Caco-2 (cell line): Measurements from ENCODE around the gene TOR4A. TPM values are rescaled to one million over a fixed set of nuclear protein-coding genes. Genes with fewer than 3 reads are reported as not detected.

Source experiments
- BruUV-seq: library from RNA; stranded (reverse); fragments of 400-500 nt; replicated peaks from 2 replicates; lab custom pipeline; 2021; lab: Mats Ljungman, UMichigan
- CTCF ChIA-PET: fragments of 300-600 bp; sonication (Branson Sonifier 250); formaldehyde crosslinking; loops from one replicate; lab custom pipeline; 2022; ENCODE audit warnings: antibody characterized with exemption; lab: Charles Lee
- POLR2A ChIA-PET: fragments of 300-600 bp; sonication (Branson Sonifier 250); formaldehyde crosslinking; loops from one replicate; lab custom pipeline; 2022; ENCODE audit warnings: antibody characterized with exemption; lab: Charles Lee
- DNase-seq, 2 experiments: peaks; one replicate each; pipeline versions ENCODE4 v3.0.0 to v3.0.0-alpha.2; 2020 to 2022
- H3K27me3 ChIP-seq: replicated peaks from 2 replicates; pipeline ENCODE4 v1.6.0; 2011; ENCODE audit warnings: low read length; ENCODE audit not compliant: control insufficient read depth, insufficient read depth
- H3K36me3 ChIP-seq: 2 replicates; pipeline ENCODE4 v1.5.1; 2011; ENCODE audit warnings: low read length; ENCODE audit not compliant: control insufficient read depth, insufficient read depth
- H3K4me1 ChIP-seq: fragments of 250-450 bp; sonication (Bioruptor Pico); 2 replicates; pipeline ENCODE4 v1.5.1; 2020; ENCODE audit warnings: mild to moderate bottlenecking
- H3K4me3 ChIP-seq: 2 replicates; pipeline ENCODE4 v1.5.1; 2011; ENCODE audit warnings: low read depth, mild to moderate bottlenecking, control low read depth, low read length
- H3K9me3 ChIP-seq: fragments of 250-450 bp; sonication (Bioruptor Pico); 2 replicates; pipeline ENCODE4 v1.5.1; 2020; ENCODE audit warnings: mild to moderate bottlenecking, moderate library complexity
- H3K27ac Mint-ChIP-seq: one replicate; pipeline ENCODE4 v1.8.0; 2022; ENCODE audit warnings: mixed read lengths; ENCODE audit not compliant: unreplicated experiment
- H3K27me3 Mint-ChIP-seq: one replicate; pipeline ENCODE4 v1.8.0; 2022; ENCODE audit warnings: mixed read lengths; ENCODE audit not compliant: insufficient read depth, unreplicated experiment
- H3K36me3 Mint-ChIP-seq: one replicate; pipeline ENCODE4 v1.8.0; 2022; ENCODE audit warnings: mild to moderate bottlenecking, mixed read lengths; ENCODE audit not compliant: insufficient read depth, unreplicated experiment
- H3K4me1 Mint-ChIP-seq: one replicate; pipeline ENCODE4 v1.8.0; 2022; ENCODE audit warnings: low read depth, mixed read lengths; ENCODE audit not compliant: unreplicated experiment
- H3K4me3 Mint-ChIP-seq: one replicate; pipeline ENCODE4 v1.8.0; 2022; ENCODE audit warnings: mild to moderate bottlenecking, moderate library complexity, mixed read lengths; ENCODE audit not compliant: unreplicated experiment
- H3K9me3 Mint-ChIP-seq: one replicate; pipeline ENCODE4 v1.8.0; 2022; ENCODE audit warnings: mixed read lengths; ENCODE audit not compliant: unreplicated experiment
- CTCF ChIP-seq, 2 experiments: fragments of 200-600 bp in 1 of 2; IDR thresholded peaks; 1 replicate in 1 of 2; 2 replicates in 1 of 2; pipeline versions ENCODE4 v1.5.1 to v1.8.0; 2011 to 2022; ENCODE audit warnings: antibody characterized with exemption in 1 of 2, control low read depth in 1 of 2, inconsistent platforms in 1 of 2, low read depth in 1 of 2, low read length in 1 of 2, mild to moderate bottlenecking in 1 of 2, moderate library complexity in 1 of 2; ENCODE audit not compliant: insufficient read depth in 1 of 2, severe bottlenecking in 1 of 2, unreplicated experiment in 1 of 2
- intact Hi-C: fragments of 100-400 bp; cut with micrococcal nuclease; formaldehyde crosslinking; loops from one replicate; pipeline ENCODE4 v1.10.0; 2022; ENCODE audit not compliant: unreplicated experiment
- total RNA-seq: library from RNA; stranded (reverse); gene quantifications from 2 replicates; pipeline ENCODE4 v1.2.3, GENCODE V29; 2022

Gene TOR4A
- total RNA-seq, 1 experiment from 2014 or later, result 1.8 TPM

- H3K27me3 ChIP-seq, result no peaks in the 10 kb centered on the region
- DNase-seq, result peak in 1 of 2 experiments; percentile 76
- CTCF ChIA-PET, result interaction anchor here (1.2 to 3.3 kb wide), 3 partner anchors 19 to 167 kb away, joined by 4 to 24 read pairs (median 5); partner anchors contain the start of genes EXD3 and NOXA1
- POLR2A ChIA-PET, result interaction anchor here (1.0 to 4.4 kb wide), 4 partner anchors 15 to 167 kb away, joined by 3 to 39 read pairs (median 8); partner anchors contain the start of genes EXD3, NOXA1 and TUBB4B
- no peak for TF ChIP-seq CTCF (IDR thresholded peaks at IDR 0.05; ENCODE audit: insufficient read depth in 1 of 2, low read depth in 1 of 2, low read length in 1 of 2, severe bottlenecking in 1 of 2, unreplicated experiment in 1 of 2)
- H3K36me3 ChIP-seq, result peaks cover 2% of the 10 kb centered on the region
- Mint-ChIP-seq H3K9me3 (no peaks in the 10 kb centered on the region), H3K4me3 (peak overlapping the region; percentile 93), H3K27me3 (no peaks in the 10 kb centered on the region), H3K27ac (no peak overlapping the region), H3K36me3 (peaks cover 50% of the 10 kb centered on the region), H3K4me1 (peaks cover 7% of the 10 kb centered on the region)
- no TSS peak for BruUV-seq
- H3K4me3 ChIP-seq, result peak overlapping the region; percentile 78
- intact Hi-C loops, result loop anchor here (1.0 kb wide), 1 partner anchor 14 kb away; the partner anchor contains the start of gene TUBB4B
- H3K9me3 ChIP-seq, result no peaks in the 10 kb centered on the region
- H3K4me1 ChIP-seq, result peaks cover 23% of the 10 kb centered on the region
Measured at GRCh38 chr9:137255448-137256114, 21.9 kb upstream of the TOR4A start.

GRCh38 chr9:137256362-137256761 is 21.2 kb upstream of the TOR4A start:
- Mint-ChIP-seq H3K27ac (no peak overlapping the region), H3K4me3 (peak overlapping the region; percentile 93), H3K4me1 (peaks cover 7% of the 10 kb centered on the region), H3K9me3 (no peaks in the 10 kb centered on the region), H3K27me3 (no peaks in the 10 kb centered on the region), H3K36me3 (peaks cover 50% of the 10 kb centered on the region)
- ChIA-PET CTCF (interaction anchor here (1.2 kb wide), 1 partner anchor 20 kb away, joined by 4 read pairs; no protein-coding TSS in a partner anchor), POLR2A (interaction anchor here (4.4 kb wide), 1 partner anchor 16 kb away, joined by 39 read pairs; the partner anchor contains the start of gene TUBB4B)
- no peak for TF ChIP-seq CTCF (IDR thresholded peaks at IDR 0.05; ENCODE audit: insufficient read depth in 1 of 2, low read depth in 1 of 2, low read length in 1 of 2, severe bottlenecking in 1 of 2, unreplicated experiment in 1 of 2)
- no peaks in the 10 kb centered on the region for H3K27me3 ChIP-seq
- H3K9me3 ChIP-seq, result no peaks in the 10 kb centered on the region
- no TSS peak for BruUV-seq
- intact Hi-C loops, result no loop called here
- peaks cover 23% of the 10 kb centered on the region for H3K4me1 ChIP-seq
- peaks cover 2% of the 10 kb centered on the region for H3K36me3 ChIP-seq
- H3K4me3 ChIP-seq, result peak overlapping the region; percentile 78
- DNase-seq, result no peak

GRCh38 chr9:137256856-137257255 is 20.7 kb upstream of the TOR4A start:
- ChIA-PET POLR2A (interaction anchor here (4.4 kb wide), 1 partner anchor 16 kb away, joined by 39 read pairs; the partner anchor contains the start of gene TUBB4B), CTCF (interaction anchor here (1.2 kb wide), 1 partner anchor 20 kb away, joined by 4 read pairs; no protein-coding TSS in a partner anchor)
- Mint-ChIP-seq H3K9me3 (no peaks in the 10 kb centered on the region), H3K36me3 (peaks cover 55% of the 10 kb centered on the region), H3K4me3 (no peak overlapping the region), H3K27me3 (no peaks in the 10 kb centered on the region), H3K27ac (no peak overlapping the region), H3K4me1 (peaks cover 7% of the 10 kb centered on the region)
- no peaks in the 10 kb centered on the region for H3K9me3 ChIP-seq
- DNase-seq, result no peak
- TF ChIP-seq CTCF (IDR thresholded peaks at IDR 0.05; ENCODE audit: insufficient read depth in 1 of 2, low read depth in 1 of 2, low read length in 1 of 2, severe bottlenecking in 1 of 2, unreplicated experiment in 1 of 2), result no peak
- no peaks in the 10 kb centered on the region for H3K27me3 ChIP-seq
- H3K36me3 ChIP-seq, result peaks cover 2% of the 10 kb centered on the region
- intact Hi-C loops, result no loop called here
- H3K4me1 ChIP-seq, result peaks cover 23% of the 10 kb centered on the region
- TSS peak; percentile 29 for BruUV-seq
- H3K4me3 ChIP-seq, result 0 out of 2 replicates have a peak overlapping the region, but pooled peaks have one; percentile 1
